Nasal cavity respiratory epithelium epithelial cell of viscerocranial mucosa (primary cell): ENCODE measurements around the gene TCTA. TPM values are rescaled to one million over a fixed set of nuclear protein-coding genes. Genes with fewer than 3 reads are reported as not detected.

Experiments
- total RNA-seq: library from RNA; depleted of rRNA; stranded (reverse); fragments of >200 nt; gene quantifications from 2 replicates; pipeline ENCODE4 v1.2.3, GENCODE V29; 2014

Gene TCTA
- total RNA-seq: 6.8 and 14.3 TPM in 2 replicates

GRCh38 chr3:49411968-49412631 lies at the start of gene TCTA, which contains the start of gene RHOA:
TCTA (plus strand) TSS chr3:49412423; CDS start chr3:49412427, 4 bp downstream.
RHOA (minus strand) TSS chr3:49411976; CDS start chr3:49375589, 36,387 bp downstream.

DNA sequence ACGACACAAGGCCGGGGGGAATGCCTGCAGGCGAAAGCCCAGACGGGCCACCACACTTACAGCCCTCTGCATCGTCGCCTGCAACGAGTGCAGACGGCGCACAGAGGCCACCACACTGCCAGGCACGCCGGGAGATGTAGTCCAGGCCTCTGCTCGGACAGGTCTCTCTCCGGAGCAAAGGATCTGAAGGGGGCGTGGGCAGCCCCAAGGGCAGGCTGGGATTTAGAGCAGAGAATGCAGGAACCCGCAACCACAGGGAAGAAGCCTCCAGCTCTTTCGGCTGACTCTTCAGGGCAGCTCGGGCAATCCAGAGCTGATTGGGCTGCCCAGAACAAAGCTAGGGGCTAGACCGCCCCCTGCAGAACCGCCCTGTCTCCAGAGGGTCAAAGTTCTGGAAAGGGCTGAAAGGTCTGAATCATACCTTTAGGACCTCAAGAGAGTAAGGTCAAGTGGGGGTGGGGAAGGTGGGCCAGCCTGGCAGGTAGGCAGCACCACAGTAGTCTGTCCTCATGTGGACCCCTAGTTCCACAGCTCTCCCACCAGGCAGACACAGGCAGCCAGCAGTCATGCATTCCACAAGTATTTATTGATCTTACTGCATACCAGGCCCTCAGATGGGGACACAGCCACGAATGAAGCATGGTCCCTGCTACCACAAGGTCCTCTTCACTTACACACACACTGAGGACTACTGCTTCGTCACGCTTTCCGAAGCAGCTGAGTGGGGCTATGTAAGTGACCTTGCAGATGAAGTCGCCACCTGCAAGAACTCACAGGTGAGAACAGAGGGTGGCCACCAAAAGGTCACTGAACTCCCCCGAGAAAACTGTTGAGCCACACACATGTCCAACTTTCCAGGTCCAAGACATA lies 10.4 kb downstream of the TCTA start, which contains the start of gene AMT:
TSS of gene AMT (minus strand) at position 95 of the 870 bp plus-strand sequence. CDS start at position 72, 23 bp downstream.

Other genes with a start within 250 kb of the TCTA start
- 16.1 and 20.3 TPM in 2 replicates for gene CCDC71, start 246.1 kb upstream of the TCTA start, total RNA-seq
- gene KLHDC8B, start 240.8 kb upstream of the TCTA start, total RNA-seq: 55.4 and 168 TPM in 2 replicates
- 1.7 and 4.8 TPM in 2 replicates for gene C3orf62, start 135.2 kb upstream of the TCTA start, total RNA-seq
- 20.5 and 40.5 TPM in 2 replicates for gene USP4, start 72.4 kb upstream of the TCTA start, total RNA-seq
- gene GPX1, start 54.1 kb upstream of the TCTA start, total RNA-seq: 266 and 358 TPM in 2 replicates
- 259 and 334 TPM in 2 replicates for gene RHOA, start 447 bp upstream of the TCTA start, total RNA-seq
- 0.34 and 1.6 TPM in 2 replicates for gene AMT, start 10.1 kb downstream of the TCTA start, total RNA-seq
- gene NICN1, start 16.9 kb downstream of the TCTA start, total RNA-seq: 1.7 and 5.9 TPM in 2 replicates
- 32.8 and 71.6 TPM in 2 replicates for gene DAG1, start 57.8 kb downstream of the TCTA start, total RNA-seq
- under 0.01 and 0.07 TPM in 2 replicates for gene BSN, start 142.1 kb downstream of the TCTA start, total RNA-seq